ENCODE data around the gene BAX.
A peak's percentile ranks its signal among the peaks of the same experiment; 100 is the strongest.

BAX gene

DNA sequence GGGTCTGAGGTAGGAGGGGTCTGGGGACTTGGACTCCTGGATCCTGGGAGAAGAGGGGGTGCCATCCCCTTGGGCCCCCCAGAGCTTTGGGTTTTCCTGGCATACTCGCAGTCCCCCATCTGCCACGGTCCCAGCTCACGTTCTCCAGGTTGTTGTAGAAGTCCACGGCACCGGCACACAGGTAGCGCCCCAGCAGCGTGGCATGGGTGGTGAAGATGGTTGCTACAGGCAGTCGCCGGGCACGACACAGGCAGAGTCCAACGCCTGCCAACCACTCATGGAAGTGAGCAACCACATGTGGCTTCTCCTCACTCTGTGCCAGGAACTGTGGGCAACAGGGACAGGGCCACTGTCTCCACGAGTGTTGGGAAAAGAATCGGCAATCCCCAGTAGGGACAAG, 31.0 kb downstream of the BAX start:
- no peak for DNase-seq (ENCODE audit: low spot score)

DNA sequence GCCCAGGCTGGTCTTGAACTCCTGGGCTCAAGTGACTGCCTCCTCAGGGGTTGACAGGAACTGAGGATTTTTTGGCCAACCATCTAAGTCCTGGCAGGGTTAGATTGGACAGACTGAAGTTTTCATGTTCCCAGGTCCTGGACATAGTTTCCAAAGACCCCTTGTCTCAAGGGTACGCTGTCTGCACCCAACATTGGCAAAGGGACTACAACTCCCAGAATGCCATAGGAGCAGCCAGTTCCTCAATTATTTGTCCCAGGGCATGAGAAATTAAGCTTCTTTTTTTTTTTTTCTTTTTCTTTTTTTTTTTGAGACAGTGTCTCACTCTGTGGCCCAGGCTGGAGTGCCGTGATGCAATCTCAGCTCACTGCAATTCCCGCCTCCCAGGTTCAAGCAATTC, 31.5 kb downstream of the BAX start:
- DNase-seq (ENCODE audit: low spot score): no peak

DNA sequence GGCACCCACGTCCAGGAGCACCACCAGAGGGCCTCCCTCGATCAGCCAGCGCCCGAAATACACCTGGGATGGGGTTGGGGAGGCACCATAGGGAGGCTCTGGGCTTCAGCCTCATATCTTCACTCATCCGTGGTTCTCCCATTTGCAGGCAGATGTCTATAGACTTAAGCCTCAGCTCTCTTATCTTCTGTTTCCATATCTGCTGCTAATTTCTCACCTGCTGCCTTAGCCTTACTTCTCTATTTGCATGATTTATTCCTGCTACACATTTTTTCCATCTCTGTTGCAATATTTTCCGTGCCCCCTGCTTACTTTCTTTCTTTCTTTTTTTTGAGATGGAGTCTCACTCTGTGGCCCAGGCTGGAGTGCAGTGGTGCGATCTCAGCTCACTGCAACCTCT, 32.6 kb downstream of the BAX start:
- no peak for DNase-seq (ENCODE audit: low spot score)

DNA sequence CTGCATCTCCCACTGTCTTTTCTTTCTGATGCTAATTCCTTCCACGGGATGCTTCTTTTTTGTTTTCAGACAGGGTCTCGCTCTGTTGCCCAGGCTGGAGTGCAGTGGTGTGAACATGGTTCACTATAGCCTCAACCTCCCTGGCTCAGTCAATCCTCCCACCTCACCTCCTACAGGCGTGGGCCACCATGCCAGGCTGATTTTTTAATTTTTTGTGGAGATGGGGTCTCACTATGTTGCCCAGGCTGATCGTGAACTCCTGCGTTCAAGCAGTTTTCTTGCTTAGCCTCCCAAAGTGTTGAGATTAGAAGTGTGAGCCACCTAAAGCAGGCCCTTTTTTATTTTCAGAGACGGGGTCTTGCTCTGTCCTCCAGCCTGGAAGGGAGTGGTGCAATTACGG, 33.6 kb downstream of the BAX start:
- no peak for DNase-seq (ENCODE audit: low spot score)

DNA sequence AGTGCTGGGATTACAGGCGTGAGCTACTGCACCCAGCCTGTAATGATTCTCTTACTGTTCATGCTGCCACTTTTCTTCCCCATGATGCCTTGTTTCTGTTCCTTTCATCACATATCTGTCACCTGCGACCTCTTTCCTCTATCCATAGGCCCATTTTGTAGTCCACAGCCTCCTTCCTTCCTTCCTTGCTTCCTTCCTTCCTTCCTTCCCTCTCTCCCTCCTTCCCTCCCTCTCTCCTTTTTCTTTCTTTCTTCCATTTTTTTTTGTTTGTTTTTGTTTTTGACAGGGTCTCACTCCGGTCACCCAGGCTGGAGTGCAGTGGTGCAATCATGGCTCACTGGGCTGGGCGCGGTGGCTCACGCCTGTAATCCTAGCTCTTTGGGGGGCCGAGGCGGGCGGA, 34.2 kb downstream of the BAX start:
- no peak for DNase-seq (ENCODE audit: low spot score)

DNA sequence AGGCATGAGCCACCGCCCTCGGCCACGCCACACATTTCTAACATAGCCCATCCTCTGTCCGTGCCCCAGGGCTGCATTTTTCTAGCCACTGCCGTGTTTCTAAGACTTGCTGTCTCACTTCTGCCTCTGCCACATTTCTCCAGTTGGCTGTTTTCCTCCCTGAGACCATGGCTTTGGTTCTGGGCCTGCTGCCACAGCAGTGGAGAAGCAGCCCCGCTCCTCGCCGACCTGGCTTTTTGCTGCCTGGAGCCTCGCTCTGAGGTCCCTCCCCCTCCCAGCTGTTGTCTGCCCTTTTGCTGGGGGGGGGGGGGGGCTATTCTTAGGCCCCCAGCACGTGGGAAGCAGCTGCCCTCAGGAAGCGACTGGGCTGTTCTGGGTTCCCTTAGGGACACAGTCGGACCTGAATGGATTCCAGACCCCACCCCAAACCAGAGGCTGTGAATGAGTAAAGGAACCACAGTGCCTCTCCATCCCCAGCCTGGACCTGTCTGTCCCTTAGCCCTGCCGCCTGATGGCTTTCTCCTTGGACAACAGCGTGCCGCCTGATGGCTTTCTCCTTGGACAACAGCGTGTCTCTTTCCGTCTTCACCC, 35.1 kb downstream of the BAX start:
- DNase-seq (ENCODE audit: low spot score): no peak

DNA sequence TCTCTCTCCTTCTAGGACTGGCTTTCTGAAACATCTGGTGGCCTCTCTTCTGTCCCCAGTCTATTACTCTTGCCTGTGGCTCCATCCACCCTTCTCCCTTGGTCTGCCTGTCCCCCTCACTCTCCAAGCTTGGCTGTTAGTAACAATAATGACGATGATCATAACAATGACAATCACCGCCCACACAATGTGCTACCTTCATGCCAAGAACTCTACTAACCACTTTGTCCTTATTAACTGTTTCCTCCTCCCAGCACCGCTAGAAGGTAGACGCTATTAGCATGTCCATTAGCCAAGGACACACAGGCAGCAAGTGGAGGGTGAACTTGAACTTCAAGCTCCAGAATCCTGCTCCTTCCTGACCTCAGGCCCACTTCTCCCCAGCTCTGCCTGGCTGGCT, 35.7 kb downstream of the BAX start:
- no peak for DNase-seq (ENCODE audit: low spot score)

DNA sequence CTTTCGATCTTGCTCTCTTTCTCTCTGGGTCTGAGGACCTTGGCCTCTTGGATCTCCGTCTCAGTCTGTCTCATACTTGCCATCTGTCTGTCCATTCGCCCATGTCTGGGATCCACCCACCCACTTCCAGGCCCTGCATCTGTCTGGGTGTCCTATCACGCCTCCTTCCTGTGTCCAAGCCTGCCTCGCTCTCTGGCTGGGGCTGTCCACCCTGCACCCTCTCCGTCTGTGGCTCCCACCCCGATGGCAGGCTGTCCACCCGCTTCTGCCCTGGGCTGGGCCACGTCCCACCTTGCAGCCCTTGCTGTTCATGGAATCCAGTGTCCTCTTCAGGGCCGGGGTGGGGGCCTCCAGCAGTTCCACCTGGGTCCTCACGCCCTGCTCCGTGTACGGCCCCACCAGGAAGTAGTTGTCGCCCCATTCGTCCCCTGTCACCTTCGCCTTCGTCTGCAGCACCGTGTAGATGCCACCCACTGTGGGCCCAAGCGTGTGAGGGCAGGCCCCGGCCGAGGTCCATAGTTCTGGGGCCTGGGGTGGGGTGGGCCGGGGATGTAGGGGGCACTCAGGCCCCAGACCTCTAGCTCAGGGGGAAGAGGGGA, 36.4 kb downstream of the BAX start:
- no peak for DNase-seq (ENCODE audit: low spot score)

DNA sequence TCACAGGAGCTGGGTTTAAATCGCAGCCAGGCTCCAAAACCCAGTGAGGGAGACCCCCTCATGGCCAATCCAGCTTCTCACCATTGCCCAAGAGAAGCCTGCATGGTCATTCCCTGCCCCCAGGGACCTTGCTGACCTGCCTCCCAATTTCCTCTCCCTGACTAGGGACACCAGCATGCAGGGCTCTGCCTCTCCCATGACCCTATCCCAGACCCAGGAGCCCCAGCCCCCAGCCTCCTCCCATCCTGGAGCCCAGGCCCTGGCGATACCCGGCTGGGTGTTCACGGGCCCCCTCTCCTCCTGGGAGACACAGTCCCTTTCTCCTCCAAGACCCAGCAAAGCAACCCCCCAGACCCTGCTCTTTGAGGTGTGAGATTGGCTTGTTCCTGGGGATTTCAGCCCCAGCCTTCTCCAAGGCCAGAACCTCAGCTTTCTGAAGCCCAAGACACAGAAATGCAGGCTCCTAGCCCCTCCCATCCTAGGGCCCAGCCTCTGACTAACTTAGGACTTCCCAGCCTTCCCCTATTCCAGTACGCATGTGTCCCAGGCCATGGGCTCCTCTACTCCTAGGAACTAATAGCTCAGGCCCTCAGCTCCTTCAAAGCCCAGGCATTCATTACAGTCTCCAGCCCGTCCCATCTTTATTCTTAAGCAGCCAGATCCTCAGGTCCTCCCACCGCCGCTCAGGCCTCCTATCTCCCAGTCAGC, 37.4 kb downstream of the BAX start:
- DNase-seq (ENCODE audit: low spot score): peak; percentile 85

DNA sequence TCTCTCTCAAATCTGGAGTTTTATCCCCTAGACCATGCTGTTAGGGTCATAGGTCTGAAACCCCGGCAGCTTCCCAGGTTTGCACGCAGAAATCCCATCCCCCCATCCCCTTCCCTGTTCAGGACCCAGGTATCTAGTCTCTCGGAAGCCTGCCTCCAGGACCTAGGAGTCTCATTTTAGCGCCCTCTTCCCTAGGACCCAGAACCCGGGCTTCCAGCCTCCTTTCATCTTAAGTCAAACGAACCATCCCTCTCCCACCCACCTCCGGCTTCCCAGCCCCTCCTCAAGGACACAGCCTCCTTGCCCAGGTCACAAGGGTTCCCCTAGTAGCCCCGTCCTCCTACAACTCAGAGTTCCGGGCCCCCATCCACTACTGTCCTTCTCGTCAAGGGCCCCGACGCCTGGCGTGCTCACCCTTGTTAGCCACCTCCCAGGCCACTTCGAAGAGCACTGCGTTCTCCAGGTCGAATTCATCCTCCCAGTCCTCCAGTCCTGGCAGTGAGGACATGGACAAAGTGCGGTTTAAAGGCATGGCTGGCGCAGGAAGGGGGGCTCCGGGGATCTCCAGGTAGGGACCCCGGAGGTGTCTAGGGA, 38.0 kb downstream of the BAX start:
- DNase-seq (ENCODE audit: low spot score): no peak

DNA sequence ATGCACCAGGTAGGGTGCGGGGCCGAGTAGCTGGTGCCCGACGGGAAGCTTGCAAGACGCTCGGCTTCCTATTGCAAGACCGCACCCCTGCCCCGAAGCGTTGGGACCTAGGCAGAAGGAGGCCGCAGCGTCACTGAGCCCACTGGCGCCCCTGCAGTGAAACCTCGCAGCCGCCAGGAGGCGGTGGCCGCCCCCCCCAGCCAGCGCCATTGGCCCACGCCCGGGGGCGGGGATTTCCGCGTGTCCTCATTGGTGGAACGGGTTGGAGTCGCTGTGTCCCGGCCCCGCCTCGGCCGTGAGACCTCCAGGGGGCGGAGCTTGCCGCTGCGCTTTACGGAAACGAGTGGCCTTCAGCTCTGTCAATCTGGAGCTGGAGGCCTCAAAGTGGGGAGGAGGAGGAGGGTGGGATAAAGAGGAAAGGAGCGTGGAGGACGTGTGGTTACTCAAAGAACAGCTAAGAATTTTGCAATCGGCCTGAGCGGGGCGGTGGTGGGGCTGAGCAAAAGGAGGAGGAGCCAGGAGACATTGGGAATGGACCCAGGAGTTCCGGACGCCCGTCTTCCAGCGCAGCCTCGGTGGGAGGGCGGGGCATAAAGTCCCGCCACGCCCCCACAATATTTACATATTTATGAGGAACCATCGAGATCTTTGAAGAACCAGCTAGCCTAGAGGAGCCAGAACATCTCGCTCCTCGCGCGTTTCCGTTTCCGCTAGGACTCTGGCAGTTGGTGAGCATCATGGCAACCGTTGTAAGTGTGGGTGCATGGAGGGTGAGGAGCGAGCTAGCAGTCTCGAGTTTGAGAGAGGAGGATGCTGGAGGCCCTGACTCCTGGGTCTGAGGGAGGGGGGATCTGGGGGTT, 38.7 kb downstream of the BAX start, which contains the start of the genes GYS1 and RUVBL2:
Gene GYS1 (minus strand): TSS at position 135 of the 860 bp plus-strand sequence. CDS start 197 bp downstream, outside the sequence.
Gene RUVBL2 (plus strand): TSS at position 713 of the 860 bp plus-strand sequence. CDS start 25 bp downstream, at position 738.
- peak; percentile 100 for DNase-seq (ENCODE audit: low spot score)

DNA sequence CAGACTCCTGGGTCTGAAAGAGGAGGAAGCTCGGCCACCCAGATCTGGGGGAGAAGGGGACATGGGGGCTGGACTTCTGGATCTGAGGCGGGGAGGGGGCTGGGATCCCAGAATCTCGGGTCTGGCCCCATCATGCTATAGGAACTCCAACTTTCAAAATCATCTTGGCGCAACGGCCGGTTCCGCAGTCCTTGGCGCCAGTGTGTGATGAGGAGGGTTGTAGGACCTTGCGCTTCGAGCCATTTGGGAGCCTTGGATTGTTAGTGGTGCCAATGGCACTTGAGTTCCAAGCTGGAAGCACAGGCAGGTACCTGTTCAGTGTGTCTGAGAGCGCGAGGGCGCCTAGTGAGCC, 39.3 kb downstream of the BAX start:
- no peak for DNase-seq (ENCODE audit: low spot score)

DNA sequence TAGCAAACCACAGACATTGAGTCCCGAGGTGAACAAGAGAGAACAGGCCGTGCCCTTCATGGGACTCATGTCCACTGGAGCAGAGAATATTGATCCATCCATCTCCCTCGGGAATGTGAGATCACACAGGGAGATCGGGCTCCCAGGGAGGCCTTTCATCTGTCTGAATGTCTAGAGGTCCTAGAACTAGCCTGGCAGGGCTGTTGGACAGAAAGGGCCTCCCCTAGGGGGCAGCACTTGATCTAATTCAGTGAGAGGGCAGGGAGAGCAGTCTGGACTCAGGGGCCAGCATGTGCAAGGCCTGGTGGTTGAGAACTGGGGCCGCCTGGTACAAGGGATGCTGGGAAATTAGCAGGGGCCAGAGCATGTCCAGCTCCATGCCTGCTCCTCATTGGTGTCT, 43.3 kb downstream of the BAX start:
- DNase-seq (ENCODE audit: low spot score): peak; percentile 79

DNA sequence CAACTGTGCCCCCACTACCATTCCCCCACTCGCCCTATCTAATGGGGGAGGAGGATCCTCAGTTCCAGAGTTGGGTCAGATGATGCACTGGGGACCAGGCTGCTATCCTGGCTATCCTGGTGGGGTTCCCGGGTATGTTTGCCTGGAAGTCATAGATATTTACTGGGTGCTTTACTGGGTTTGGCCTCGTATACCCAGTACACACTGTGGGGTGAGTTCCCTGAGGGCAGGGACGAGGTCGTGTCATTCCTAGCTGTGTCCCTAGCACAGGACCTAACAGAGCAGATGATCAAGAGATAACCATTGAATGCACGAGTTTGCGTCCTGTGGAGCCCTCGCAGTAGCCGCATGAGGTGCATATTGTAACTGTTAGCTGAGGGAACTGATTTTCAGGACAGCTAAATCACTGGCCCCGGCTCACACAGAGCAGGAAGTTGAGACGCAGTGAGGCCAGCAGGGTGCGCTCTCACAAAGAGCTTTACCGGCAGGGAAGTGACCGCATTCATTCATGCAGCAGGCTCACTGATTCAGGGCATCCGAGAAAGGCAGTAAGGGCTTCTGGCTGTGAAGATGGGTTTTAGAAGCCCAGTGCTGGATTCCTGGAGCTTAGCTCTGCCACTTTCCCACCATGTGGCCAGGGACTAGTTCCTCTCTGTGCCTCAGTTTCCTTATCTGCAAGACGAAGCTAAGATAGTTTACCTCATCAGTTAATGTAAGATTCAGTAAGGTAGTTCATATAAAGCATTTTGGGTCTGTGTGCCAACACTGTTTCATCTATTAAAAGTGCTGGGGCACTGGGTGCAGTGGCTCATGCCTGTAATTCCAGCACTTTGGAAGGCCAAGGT, 45.0 kb downstream of the BAX start:
- peak; percentile 63 for DNase-seq (ENCODE audit: low spot score)

DNA sequence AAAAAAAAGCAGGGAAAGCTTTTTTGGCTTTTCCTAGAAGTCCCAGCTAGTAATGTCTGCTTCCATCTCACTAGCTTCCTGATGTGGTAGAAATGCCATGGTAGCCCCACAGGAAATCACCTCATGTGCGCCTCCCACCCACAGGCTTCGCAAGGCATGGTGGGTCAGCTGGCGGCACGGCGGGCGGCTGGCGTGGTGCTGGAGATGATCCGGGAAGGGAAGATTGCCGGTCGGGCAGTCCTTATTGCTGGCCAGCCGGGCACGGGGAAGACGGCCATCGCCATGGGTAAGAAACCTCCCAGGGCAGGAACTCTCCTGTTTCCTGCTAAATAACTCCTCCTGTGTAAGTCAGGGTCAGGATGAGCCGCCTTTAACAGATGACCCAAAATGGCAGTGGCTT, 49.5 kb downstream of the BAX start:
- DNase-seq (ENCODE audit: low spot score): no peak

DNA sequence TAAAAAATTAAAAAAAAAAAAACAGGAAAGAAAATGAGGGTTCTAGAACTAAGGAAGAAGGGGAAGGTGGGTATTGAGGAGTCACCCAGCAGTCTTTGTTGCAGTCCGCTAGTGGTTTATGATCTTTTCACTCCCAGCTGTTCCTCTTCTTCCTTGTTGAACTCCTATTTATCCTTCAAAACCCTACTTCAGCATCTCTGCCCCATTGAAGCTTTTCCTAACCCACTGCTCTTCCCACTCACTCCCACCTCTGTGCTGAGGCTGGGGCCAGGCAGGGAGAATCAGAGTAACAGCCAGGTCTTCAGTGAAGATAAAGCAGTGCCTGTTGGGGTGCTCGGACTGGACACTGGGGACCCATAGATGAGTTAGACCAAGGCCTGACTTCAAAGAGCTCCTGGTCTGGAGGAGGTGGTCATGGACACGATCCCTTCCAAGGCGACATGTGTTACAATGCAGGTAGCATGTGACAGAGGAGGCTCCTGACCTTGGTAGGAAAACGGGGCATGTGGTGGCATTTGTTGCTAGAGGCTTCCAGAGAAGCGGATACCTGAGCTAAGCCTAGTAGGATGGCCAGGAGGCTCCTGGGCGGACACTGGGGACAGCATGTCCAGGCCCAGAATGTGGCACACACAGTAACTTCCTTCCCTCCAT, 50.4 kb downstream of the BAX start:
- no peak for DNase-seq (ENCODE audit: low spot score)

DNA sequence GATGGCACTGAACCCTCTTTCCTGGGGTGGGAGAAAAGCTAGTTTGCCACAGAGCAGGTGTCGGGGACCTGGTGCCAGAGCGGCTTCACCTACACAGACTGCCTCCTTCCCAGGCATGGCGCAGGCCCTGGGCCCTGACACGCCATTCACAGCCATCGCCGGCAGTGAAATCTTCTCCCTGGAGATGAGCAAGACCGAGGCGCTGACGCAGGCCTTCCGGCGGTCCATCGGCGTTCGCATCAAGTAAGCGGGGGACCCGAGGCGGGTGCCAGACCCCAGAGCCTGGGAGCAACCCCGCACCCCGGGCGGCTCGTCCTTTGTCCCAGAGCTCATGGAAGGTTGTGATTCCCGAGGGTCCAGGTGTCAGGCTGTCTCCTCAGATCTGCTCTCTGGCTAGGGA, 52.2 kb downstream of the BAX start:
- no peak for DNase-seq (ENCODE audit: low spot score)

DNA sequence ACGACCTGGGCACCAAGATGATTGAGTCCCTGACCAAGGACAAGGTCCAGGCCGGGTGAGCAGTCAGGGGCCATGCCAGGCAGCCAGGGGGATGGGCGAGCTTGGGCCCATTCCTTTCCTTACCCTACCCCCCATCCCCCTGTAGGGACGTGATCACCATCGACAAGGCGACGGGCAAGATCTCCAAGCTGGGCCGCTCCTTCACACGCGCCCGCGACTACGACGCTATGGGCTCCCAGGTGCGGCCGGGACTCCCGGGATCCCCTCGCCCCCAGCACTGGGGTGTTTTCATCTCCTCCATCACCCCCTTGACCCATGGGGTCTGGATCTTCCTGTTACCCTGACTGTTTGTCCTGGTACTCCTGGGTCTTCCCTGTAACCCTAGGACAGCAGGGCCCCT, 55.2 kb downstream of the BAX start:
- DNase-seq (ENCODE audit: low spot score): no peak

DNA sequence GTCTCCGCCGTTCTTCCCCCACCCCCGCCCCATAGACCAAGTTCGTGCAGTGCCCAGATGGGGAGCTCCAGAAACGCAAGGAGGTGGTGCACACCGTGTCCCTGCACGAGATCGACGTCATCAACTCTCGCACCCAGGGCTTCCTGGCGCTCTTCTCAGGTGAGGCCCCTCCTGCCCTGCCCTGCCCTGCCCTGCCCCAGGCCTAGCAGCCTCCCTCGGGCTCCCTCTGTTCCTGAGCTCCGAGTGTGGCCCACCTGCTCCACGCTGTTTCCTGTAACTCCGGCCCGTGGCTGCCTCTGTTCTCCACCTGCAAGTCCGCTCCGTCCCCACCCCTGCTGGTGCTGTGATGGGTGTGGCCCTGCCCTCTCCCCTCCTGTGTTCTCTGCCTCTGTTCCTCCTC, 55.8 kb downstream of the BAX start:
- no peak for DNase-seq (ENCODE audit: low spot score)

DNA sequence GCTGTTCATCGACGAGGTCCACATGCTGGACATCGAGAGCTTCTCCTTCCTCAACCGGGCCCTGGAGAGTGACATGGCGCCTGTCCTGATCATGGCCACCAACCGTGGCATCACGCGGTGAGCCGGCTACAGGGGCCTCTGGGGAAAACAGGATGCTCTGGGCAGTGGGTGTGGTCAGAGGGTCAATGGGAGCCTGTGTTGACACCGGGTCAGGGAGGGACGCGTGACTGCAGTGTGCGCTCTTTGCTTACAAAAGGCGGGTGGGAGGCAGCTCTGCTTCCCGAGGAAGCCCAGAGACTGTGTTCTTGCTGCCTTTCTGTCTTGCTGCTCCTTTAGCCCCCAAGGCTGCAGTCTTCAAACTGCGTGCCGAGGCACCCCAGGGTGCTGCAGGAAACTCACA, 56.5 kb downstream of the BAX start:
- DNase-seq (ENCODE audit: low spot score): no peak

All from kidney tubule cell (primary cell).